Activated gamma-delta T cell (primary cell): ENCODE results near the gene STK4.
"Not testable (repeated sequence)": the region's sequence is repeated elsewhere in the genome, so short reads cannot be mapped to it uniquely, and the experiment has no call there.

ENCODE experiments used
- DNase-seq: peaks from one replicate; lab custom pipeline; 2025; lab: John Stamatoyannopoulos, UW

Gene STK4

GRCh38 chr20:44988631-44989171 lies 22.4 kb downstream of the STK4 start:
- DNase-seq: no peak

GRCh38 chr20:44990425-44990824 lies 24.1 kb downstream of the STK4 start:
- no peak for DNase-seq

- no peak for DNase-seq
These were observed 24.6 kb downstream of the STK4 start for GRCh38 chr20:44990957-44991356.

- DNase-seq: no peak
These were observed 27.0 kb downstream of the STK4 start for GRCh38 chr20:44993343-44993742.

GRCh38 chr20:44997171-44997570 lies 30.9 kb downstream of the STK4 start:
- DNase-seq: no peak

GRCh38 chr20:44997668-44998067 lies 31.4 kb downstream of the STK4 start:
- DNase-seq: no peak

GRCh38 chr20:45008521-45009049 lies 42.3 kb downstream of the STK4 start:
- DNase-seq: no peak

- no peak for DNase-seq
These were observed 44.1 kb downstream of the STK4 start for GRCh38 chr20:45010399-45010828.

GRCh38 chr20:45011108-45011526 lies 44.8 kb downstream of the STK4 start:
- DNase-seq: no peak

GRCh38 chr20:45012682-45013302 lies 46.5 kb downstream of the STK4 start:
- DNase-seq: no peak

- DNase-seq: not testable (repeated sequence)
These were observed 47.8 kb downstream of the STK4 start for GRCh38 chr20:45014131-45014530.

GRCh38 chr20:45014671-45015415 lies 48.5 kb downstream of the STK4 start:
- DNase-seq: no peak

- no peak for DNase-seq
These were observed 49.9 kb downstream of the STK4 start for GRCh38 chr20:45016089-45016671.

- no peak for DNase-seq
These were observed 51.0 kb downstream of the STK4 start for GRCh38 chr20:45017281-45017680.

GRCh38 chr20:45017857-45018256 lies 51.5 kb downstream of the STK4 start:
- DNase-seq: no peak

GRCh38 chr20:45019027-45019761 lies 52.9 kb downstream of the STK4 start:
- no peak for DNase-seq

- no peak for DNase-seq
These were observed 53.4 kb downstream of the STK4 start for GRCh38 chr20:45019762-45020123.

- no peak for DNase-seq
These were observed 54.0 kb downstream of the STK4 start for GRCh38 chr20:45020236-45020886.

GRCh38 chr20:45021631-45022030 lies 55.3 kb downstream of the STK4 start:
- DNase-seq: no peak

GRCh38 chr20:45023140-45023539 lies 56.8 kb downstream of the STK4 start:
- DNase-seq: not testable (repeated sequence)

- DNase-seq: no peak
These were observed 62.3 kb downstream of the STK4 start for GRCh38 chr20:45028424-45029136.
